ENCODE data around the gene POLR1H.
A peak's percentile ranks its signal among the peaks of the same experiment; 100 is the strongest.

GRCh38 chr6:30013291-30013922 lies 47.7 kb upstream of the POLR1H start:
- TF ChIP-seq POLR2A (IDR thresholded peaks at IDR 0.05) (no peak), CTCF (IDR thresholded peaks at IDR 0.05) (peak in 1 of 3 donors; percentile 45)
